ENCODE measurements around the gene ALX3. TPM values are rescaled to one million over a fixed set of nuclear protein-coding genes. Genes with fewer than 3 reads are reported as not detected.
A peak's percentile ranks its signal among the peaks of the same experiment; 100 is the strongest.

The ALX3 gene
- total RNA-seq, 1 experiment from 2014 or later, result 0.15 TPM

DNA sequence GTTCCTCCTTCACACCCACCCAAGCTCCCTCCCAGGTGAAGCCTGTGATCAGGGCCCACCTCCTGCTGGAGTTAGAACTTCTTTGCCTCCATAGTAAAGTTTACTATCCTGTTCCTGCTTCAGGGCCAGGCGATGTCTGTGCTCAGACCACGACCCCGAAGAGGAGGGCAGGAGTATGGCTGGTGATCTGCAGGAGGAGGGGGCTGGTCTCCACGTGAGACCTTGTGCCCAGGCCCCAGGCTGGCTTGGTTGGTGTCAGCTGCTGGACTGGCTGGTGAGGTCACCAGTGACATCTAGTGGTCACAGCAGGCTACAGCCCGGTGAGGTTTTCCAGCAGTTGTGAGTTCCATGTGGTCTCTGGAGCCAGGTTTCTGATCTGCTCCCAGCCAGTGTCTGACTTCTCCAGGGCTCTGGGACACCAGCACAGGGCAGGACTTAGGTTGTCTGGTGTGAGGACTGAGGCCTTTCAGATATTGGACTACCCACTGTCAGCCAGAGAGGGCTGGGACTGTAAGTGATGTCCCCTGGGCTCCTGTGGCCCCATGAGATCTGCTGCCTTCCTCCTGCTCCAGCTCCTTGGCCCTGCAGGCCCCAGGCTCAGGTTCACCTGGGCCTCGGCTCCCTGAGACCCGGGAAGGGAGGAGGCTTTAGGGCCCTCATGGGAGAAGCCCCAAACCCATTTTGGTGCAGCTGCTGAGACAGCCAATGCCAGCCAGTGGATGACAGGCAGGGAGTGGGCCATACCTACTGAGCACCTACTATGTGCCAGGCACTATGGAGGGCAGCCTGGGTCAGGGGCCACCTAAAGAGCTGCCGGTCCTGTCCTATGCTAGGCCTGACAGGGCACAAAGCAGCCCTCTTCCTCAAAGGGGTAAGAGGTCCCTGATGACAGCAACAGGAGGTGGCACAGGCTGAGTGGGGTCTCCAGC is 35.8 kb upstream of the ALX3 start:
- CTCF ChIA-PET, result interaction anchor here (0.6 to 11.3 kb wide), 42 partner anchors 8 to 677 kb away, joined by 3 to 291 read pairs (median 4); partner anchors contain the start of genes SLC6A17 and STRIP1
- DNase-seq (ENCODE audit: low spot score) (peak; percentile 83), ATAC-seq (peak; percentile 97)
- no peaks in the 10 kb centered on the region for H3K36me3 Mint-ChIP-seq
- TF ChIP-seq, protein P1, sequence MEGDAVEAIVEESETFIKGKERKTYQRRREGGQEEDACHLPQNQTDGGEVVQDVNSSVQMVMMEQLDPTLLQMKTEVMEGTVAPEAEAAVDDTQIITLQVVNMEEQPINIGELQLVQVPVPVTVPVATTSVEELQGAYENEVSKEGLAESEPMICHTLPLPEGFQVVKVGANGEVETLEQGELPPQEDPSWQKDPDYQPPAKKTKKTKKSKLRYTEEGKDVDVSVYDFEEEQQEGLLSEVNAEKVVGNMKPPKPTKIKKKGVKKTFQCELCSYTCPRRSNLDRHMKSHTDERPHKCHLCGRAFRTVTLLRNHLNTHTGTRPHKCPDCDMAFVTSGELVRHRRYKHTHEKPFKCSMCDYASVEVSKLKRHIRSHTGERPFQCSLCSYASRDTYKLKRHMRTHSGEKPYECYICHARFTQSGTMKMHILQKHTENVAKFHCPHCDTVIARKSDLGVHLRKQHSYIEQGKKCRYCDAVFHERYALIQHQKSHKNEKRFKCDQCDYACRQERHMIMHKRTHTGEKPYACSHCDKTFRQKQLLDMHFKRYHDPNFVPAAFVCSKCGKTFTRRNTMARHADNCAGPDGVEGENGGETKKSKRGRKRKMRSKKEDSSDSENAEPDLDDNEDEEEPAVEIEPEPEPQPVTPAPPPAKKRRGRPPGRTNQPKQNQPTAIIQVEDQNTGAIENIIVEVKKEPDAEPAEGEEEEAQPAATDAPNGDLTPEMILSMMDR (IDR thresholded peaks at IDR 0.05), result peak; percentile 81
- TF ChIP-seq, protein P2, sequence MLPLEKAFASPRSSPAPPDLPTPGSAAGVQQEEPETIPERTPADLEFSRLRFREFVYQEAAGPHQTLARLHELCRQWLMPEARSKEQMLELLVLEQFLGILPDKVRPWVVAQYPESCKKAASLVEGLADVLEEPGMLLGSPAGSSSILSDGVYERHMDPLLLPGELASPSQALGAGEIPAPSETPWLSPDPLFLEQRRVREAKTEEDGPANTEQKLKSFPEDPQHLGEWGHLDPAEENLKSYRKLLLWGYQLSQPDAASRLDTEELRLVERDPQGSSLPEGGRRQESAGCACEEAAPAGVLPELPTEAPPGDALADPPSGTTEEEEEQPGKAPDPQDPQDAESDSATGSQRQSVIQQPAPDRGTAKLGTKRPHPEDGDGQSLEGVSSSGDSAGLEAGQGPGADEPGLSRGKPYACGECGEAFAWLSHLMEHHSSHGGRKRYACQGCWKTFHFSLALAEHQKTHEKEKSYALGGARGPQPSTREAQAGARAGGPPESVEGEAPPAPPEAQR (CRISPR knock-in tag; IDR thresholded peaks at IDR 0.05), result no peak
- TF ChIP-seq, protein P3, sequence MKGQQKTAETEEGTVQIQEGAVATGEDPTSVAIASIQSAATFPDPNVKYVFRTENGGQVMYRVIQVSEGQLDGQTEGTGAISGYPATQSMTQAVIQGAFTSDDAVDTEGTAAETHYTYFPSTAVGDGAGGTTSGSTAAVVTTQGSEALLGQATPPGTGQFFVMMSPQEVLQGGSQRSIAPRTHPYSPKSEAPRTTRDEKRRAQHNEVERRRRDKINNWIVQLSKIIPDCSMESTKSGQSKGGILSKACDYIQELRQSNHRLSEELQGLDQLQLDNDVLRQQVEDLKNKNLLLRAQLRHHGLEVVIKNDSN (CRISPR knock-in tag; IDR thresholded peaks at IDR 0.05), result peak; percentile 64; the same call in 1 of the 2 replicates
- TF ChIP-seq JUN (CRISPR knock-in tag; IDR thresholded peaks at IDR 0.05) (no peak), ZNF671 (CRISPR knock-in tag; IDR thresholded peaks at IDR 0.05) (no peak), IRF2 (CRISPR knock-in tag; IDR thresholded peaks at IDR 0.05; ENCODE audit: borderline replicate concordance, low read depth) (no peak), NR2C2 (CRISPR knock-in tag; IDR thresholded peaks at IDR 0.05) (no peak), EMX1 (CRISPR knock-in tag; IDR thresholded peaks at IDR 0.05) (no peak), NFATC4 (CRISPR knock-in tag; IDR thresholded peaks at IDR 0.05) (no peak), ZNF232 (CRISPR knock-in tag; IDR thresholded peaks at IDR 0.05) (no peak), NFE2L1 (CRISPR knock-in tag; IDR thresholded peaks at IDR 0.05) (no peak)
- TF ChIP-seq, protein P4, sequence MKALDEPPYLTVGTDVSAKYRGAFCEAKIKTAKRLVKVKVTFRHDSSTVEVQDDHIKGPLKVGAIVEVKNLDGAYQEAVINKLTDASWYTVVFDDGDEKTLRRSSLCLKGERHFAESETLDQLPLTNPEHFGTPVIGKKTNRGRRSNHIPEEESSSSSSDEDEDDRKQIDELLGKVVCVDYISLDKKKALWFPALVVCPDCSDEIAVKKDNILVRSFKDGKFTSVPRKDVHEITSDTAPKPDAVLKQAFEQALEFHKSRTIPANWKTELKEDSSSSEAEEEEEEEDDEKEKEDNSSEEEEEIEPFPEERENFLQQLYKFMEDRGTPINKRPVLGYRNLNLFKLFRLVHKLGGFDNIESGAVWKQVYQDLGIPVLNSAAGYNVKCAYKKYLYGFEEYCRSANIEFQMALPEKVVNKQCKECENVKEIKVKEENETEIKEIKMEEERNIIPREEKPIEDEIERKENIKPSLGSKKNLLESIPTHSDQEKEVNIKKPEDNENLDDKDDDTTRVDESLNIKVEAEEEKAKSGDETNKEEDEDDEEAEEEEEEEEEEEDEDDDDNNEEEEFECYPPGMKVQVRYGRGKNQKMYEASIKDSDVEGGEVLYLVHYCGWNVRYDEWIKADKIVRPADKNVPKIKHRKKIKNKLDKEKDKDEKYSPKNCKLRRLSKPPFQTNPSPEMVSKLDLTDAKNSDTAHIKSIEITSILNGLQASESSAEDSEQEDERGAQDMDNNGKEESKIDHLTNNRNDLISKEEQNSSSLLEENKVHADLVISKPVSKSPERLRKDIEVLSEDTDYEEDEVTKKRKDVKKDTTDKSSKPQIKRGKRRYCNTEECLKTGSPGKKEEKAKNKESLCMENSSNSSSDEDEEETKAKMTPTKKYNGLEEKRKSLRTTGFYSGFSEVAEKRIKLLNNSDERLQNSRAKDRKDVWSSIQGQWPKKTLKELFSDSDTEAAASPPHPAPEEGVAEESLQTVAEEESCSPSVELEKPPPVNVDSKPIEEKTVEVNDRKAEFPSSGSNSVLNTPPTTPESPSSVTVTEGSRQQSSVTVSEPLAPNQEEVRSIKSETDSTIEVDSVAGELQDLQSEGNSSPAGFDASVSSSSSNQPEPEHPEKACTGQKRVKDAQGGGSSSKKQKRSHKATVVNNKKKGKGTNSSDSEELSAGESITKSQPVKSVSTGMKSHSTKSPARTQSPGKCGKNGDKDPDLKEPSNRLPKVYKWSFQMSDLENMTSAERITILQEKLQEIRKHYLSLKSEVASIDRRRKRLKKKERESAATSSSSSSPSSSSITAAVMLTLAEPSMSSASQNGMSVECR (CRISPR knock-in tag; IDR thresholded peaks at IDR 0.05; ENCODE audit: borderline replicate concordance), result no peak
- TF ChIP-seq, protein P5, sequence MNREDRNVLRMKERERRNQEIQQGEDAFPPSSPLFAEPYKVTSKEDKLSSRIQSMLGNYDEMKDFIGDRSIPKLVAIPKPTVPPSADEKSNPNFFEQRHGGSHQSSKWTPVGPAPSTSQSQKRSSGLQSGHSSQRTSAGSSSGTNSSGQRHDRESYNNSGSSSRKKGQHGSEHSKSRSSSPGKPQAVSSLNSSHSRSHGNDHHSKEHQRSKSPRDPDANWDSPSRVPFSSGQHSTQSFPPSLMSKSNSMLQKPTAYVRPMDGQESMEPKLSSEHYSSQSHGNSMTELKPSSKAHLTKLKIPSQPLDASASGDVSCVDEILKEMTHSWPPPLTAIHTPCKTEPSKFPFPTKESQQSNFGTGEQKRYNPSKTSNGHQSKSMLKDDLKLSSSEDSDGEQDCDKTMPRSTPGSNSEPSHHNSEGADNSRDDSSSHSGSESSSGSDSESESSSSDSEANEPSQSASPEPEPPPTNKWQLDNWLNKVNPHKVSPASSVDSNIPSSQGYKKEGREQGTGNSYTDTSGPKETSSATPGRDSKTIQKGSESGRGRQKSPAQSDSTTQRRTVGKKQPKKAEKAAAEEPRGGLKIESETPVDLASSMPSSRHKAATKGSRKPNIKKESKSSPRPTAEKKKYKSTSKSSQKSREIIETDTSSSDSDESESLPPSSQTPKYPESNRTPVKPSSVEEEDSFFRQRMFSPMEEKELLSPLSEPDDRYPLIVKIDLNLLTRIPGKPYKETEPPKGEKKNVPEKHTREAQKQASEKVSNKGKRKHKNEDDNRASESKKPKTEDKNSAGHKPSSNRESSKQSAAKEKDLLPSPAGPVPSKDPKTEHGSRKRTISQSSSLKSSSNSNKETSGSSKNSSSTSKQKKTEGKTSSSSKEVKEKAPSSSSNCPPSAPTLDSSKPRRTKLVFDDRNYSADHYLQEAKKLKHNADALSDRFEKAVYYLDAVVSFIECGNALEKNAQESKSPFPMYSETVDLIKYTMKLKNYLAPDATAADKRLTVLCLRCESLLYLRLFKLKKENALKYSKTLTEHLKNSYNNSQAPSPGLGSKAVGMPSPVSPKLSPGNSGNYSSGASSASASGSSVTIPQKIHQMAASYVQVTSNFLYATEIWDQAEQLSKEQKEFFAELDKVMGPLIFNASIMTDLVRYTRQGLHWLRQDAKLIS (CRISPR knock-in tag; IDR thresholded peaks at IDR 0.05; ENCODE audit: borderline replicate concordance), result no peak
- TF ChIP-seq, protein P6, sequence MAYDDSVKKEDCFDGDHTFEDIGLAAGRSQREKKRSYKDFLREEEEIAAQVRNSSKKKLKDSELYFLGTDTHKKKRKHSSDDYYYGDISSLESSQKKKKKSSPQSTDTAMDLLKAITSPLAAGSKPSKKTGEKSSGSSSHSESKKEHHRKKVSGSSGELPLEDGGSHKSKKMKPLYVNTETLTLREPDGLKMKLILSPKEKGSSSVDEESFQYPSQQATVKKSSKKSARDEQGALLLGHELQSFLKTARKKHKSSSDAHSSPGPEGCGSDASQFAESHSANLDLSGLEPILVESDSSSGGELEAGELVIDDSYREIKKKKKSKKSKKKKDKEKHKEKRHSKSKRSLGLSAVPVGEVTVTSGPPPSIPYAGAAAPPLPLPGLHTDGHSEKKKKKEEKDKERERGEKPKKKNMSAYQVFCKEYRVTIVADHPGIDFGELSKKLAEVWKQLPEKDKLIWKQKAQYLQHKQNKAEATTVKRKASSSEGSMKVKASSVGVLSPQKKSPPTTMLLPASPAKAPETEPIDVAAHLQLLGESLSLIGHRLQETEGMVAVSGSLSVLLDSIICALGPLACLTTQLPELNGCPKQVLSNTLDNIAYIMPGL (CRISPR knock-in tag; IDR thresholded peaks at IDR 0.05), result no peak
- no peaks in the 10 kb centered on the region for H3K4me1 Mint-ChIP-seq
- H3K4me3 Mint-ChIP-seq, result no peak overlapping the region
- POLR2A ChIA-PET, result interaction anchor here (1.1 kb wide), 2 partner anchors 15 to 18 kb away, joined by 3 to 5 read pairs; no protein-coding TSS in a partner anchor
- H3K9me3 Mint-ChIP-seq, result no peaks in the 10 kb centered on the region
- no peak overlapping the region for H3K27ac Mint-ChIP-seq
- H3K27me3 Mint-ChIP-seq (ENCODE audit: low read depth), result no peaks in the 10 kb centered on the region

Data from WTC11 (cell line).